ENCODE data around the gene YEATS2. TPM values are rescaled to one million over a fixed set of nuclear protein-coding genes. Genes with fewer than 3 reads are reported as not detected.
A peak's percentile ranks its signal among the peaks of the same experiment; 100 is the strongest.

The YEATS2 gene
- total RNA-seq, 1 experiment from 2014 or later: 31.0 TPM

DNA sequence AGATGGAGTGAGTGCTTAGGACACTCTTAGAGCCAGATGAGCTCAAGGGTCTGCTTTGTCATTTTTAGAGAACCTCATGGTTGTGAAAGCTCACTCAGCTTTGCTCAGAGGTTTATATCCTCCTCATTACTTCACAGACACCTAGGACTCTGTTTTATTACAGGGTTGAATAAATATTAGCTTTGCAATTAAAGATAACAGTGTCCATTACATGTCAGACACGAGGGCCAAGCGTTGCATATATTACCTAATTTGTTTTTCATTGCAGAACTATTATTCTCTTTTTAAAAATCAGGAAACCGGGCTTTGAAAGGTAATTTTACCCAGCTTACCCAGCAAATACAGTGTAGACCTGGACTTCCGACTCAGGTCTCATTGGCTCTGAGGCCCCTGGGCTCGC lies 111.7 kb downstream of the YEATS2 start:
- ATAC-seq: peak; percentile 38; the same call in 1 of the 2 replicates
- no TSS peak for BruUV-seq (replicated peaks)
- Histone ChIP-seq H3K9ac (ENCODE audit: low read length) (no peak overlapping the region), H3K9me3 (ENCODE audit: low read length) (no peaks in the 10 kb centered on the region), H3K27me3 (ENCODE audit: low read length) (no peaks in the 10 kb centered on the region), H3K4me2 (ENCODE audit: low read length) (no peak overlapping the region), H3K9me2 (replicated peaks; ENCODE audit: low read length) (no peaks in the 10 kb centered on the region), H4K20me1 (ENCODE audit: low read length) (no peaks in the 10 kb centered on the region), H2AFZ (ENCODE audit: low read length) (no peak overlapping the region), H3K27ac (ENCODE audit: low read length) (no peak overlapping the region), H3K4me3 (ENCODE audit: low read length) (no peak overlapping the region), H3F3A (ENCODE audit: low read length, unreplicated experiment) (no peaks in the 10 kb centered on the region), H3K4me1 (ENCODE audit: insufficient read depth, low read length) (no peaks in the 10 kb centered on the region), H3K36me3 (ENCODE audit: low read depth, low read length) (peaks cover 34% of the 10 kb centered on the region), H3K79me2 (ENCODE audit: low read length) (no peaks in the 10 kb centered on the region)
- ChIA-PET POLR2A (ENCODE audit: unreplicated experiment) (no interaction called here), CTCF (interaction anchor here (0.7 kb wide), 1 partner anchor 485 kb away, joined by 3 read pairs; no protein-coding TSS in a partner anchor)
- intact Hi-C loops (cut with micrococcal nuclease): no loop called here
- no peak for TF ChIP-seq EZH2 (IDR thresholded peaks at IDR 0.05; ENCODE audit: low read length, unreplicated experiment)
- TF ChIP-seq EZH2phosphoT487 (IDR thresholded peaks at IDR 0.05; ENCODE audit: borderline replicate concordance, low read length): no peak
- TF ChIP-seq, protein P1, sequence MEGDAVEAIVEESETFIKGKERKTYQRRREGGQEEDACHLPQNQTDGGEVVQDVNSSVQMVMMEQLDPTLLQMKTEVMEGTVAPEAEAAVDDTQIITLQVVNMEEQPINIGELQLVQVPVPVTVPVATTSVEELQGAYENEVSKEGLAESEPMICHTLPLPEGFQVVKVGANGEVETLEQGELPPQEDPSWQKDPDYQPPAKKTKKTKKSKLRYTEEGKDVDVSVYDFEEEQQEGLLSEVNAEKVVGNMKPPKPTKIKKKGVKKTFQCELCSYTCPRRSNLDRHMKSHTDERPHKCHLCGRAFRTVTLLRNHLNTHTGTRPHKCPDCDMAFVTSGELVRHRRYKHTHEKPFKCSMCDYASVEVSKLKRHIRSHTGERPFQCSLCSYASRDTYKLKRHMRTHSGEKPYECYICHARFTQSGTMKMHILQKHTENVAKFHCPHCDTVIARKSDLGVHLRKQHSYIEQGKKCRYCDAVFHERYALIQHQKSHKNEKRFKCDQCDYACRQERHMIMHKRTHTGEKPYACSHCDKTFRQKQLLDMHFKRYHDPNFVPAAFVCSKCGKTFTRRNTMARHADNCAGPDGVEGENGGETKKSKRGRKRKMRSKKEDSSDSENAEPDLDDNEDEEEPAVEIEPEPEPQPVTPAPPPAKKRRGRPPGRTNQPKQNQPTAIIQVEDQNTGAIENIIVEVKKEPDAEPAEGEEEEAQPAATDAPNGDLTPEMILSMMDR (conservative IDR thresholded peaks at IDR 0.05; ENCODE audit: low read depth, low read length): no peak
- DNase-seq: no peak

DNA sequence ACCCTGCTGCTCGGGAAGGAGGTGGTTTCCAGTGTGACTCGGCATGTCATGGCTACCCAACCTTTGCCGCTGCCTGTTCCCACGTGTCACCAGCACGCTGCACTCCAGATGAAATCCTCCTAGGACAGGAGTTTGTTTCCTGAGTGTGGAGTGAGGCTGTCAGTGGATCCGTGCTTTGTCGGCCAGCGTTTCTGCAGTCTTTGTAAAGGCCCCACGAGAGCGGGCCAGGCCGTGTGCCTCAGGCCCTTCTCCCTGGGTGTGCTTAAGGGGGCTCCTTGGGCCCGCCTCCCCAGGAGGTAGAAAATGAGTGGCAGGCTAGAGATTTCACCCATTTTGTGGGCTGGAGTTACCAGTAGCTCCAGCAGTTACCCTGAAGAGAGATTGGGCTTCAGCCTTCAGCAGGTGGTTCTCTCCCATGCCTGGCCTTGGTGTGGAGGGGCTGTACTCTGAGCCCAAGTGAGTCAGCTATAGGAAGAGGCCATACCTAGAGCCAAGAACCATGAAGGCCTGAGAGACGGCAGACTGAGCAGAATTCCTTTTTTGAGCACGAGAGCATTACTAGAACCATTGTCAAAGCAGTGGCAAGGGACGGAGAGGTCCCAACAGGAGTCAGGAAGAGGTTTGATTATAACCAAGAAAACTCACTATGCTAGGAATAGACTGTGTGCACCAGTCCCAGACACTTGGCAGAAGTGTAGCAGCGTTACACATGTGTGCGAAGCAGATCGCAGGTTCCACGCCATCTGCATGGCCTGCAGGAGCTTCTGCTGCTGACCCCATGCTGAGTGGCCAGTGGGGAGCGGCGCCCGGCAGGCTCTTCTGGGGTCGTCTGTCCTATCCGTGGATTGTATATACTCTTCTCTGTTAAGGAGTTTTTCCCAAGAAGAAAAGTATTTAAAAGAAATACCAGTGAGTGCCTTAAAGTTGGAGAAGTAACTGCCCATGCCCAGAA lies 113.3 kb downstream of the YEATS2 start:
- Histone ChIP-seq H3K4me1 (ENCODE audit: insufficient read depth, low read length) (no peaks in the 10 kb centered on the region), H3K9me3 (ENCODE audit: low read length) (no peaks in the 10 kb centered on the region), H3F3A (ENCODE audit: low read length, unreplicated experiment) (no peaks in the 10 kb centered on the region), H3K4me3 (ENCODE audit: low read length) (no peak overlapping the region), H3K27me3 (ENCODE audit: low read length) (no peaks in the 10 kb centered on the region), H3K4me2 (ENCODE audit: low read length) (no peak overlapping the region), H3K36me3 (ENCODE audit: low read depth, low read length) (peaks cover 32% of the 10 kb centered on the region), H3K9me2 (replicated peaks; ENCODE audit: low read length) (no peaks in the 10 kb centered on the region), H3K79me2 (ENCODE audit: low read length) (no peaks in the 10 kb centered on the region), H2AFZ (ENCODE audit: low read length) (no peak overlapping the region), H3K9ac (ENCODE audit: low read length) (no peak overlapping the region), H3K27ac (ENCODE audit: low read length) (no peak overlapping the region), H4K20me1 (ENCODE audit: low read length) (no peaks in the 10 kb centered on the region)
- POLR2A ChIA-PET (ENCODE audit: unreplicated experiment): no interaction called here
- TF ChIP-seq, protein P1 (conservative IDR thresholded peaks at IDR 0.05; ENCODE audit: low read depth, low read length): no peak
- TF ChIP-seq EZH2phosphoT487 (IDR thresholded peaks at IDR 0.05; ENCODE audit: borderline replicate concordance, low read length): no peak
- TF ChIP-seq EZH2 (IDR thresholded peaks at IDR 0.05; ENCODE audit: low read length, unreplicated experiment): no peak
- ATAC-seq (no peak), DNase-seq (no peak)
- CTCF ChIA-PET: no interaction called here
- BruUV-seq (replicated peaks): no TSS peak
- intact Hi-C loops (cut with micrococcal nuclease): no loop called here

DNA sequence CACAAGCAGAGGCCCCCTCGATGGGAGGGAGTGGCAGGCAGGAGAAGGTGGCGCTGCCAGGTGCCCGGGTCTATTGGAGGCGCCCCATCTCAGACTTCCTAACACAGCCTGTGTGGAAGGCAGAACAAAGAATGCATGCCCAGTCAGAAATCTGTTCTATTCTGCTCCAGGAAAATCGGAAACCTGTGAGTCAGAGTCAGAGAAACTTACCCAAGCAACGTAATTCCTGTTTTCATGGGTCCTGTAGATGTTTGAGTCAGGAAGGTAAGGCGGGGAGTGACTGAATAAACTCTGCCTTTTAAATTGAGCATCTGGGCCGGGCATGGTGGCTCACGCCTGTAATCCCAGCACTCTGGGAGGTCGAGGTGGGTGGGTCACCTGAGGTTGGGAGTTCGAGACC lies 114.0 kb downstream of the YEATS2 start:
- no peak overlapping the region for H3K4me2 ChIP-seq (ENCODE audit: low read length)
- ChIA-PET POLR2A (ENCODE audit: unreplicated experiment) (no interaction called here), CTCF (no interaction called here)
- DNase-seq (no peak), ATAC-seq (no peak)
- no peaks in the 10 kb centered on the region for H3K9me2 ChIP-seq (replicated peaks; ENCODE audit: low read length)
- H3K36me3 ChIP-seq (ENCODE audit: low read depth, low read length): peaks cover 30% of the 10 kb centered on the region
- no peak overlapping the region for H2AFZ ChIP-seq (ENCODE audit: low read length)
- intact Hi-C loops (cut with micrococcal nuclease): no loop called here
- H3K4me3 ChIP-seq (ENCODE audit: low read length): no peak overlapping the region
- H3K27me3 ChIP-seq (ENCODE audit: low read length): no peaks in the 10 kb centered on the region
- no peak overlapping the region for H3K27ac ChIP-seq (ENCODE audit: low read length)
- BruUV-seq (replicated peaks): no TSS peak
- no peaks in the 10 kb centered on the region for H3K79me2 ChIP-seq (ENCODE audit: low read length)
- H3K9me3 ChIP-seq (ENCODE audit: low read length): no peaks in the 10 kb centered on the region
- TF ChIP-seq EZH2 (IDR thresholded peaks at IDR 0.05; ENCODE audit: low read length, unreplicated experiment) (no peak), EZH2phosphoT487 (IDR thresholded peaks at IDR 0.05; ENCODE audit: borderline replicate concordance, low read length) (no peak)
- TF ChIP-seq, protein P1 (conservative IDR thresholded peaks at IDR 0.05; ENCODE audit: low read depth, low read length): no peak
- H3F3A ChIP-seq (ENCODE audit: low read length, unreplicated experiment): no peaks in the 10 kb centered on the region
- H4K20me1 ChIP-seq (ENCODE audit: low read length): no peaks in the 10 kb centered on the region
- no peak overlapping the region for H3K9ac ChIP-seq (ENCODE audit: low read length)
- H3K4me1 ChIP-seq (ENCODE audit: insufficient read depth, low read length): no peaks in the 10 kb centered on the region

Data from PC-3 (cell line).